H9 (cell line): Measurements from ENCODE around the gene ZCWPW1. TPM values are rescaled to one million over a fixed set of nuclear protein-coding genes. Genes with fewer than 3 reads are reported as not detected.
A peak's percentile ranks its signal among the peaks of the same experiment; 100 is the strongest.

ENCODE experiments used
- DNase-seq: peaks from one replicate; pipeline ENCODE4 v3.0.0-alpha.2; 2017
- H2AFZ ChIP-seq: one replicate; pipeline ENCODE4 v1.6.1; 2013; ENCODE audit warnings: mild to moderate bottlenecking, low read length, control low read depth, moderate library complexity
- H2AK5ac ChIP-seq: 2 replicates; pipeline ENCODE4 v1.6.1; 2013; ENCODE audit warnings: low read length, control low read depth, mixed read lengths; ENCODE audit not compliant: insufficient read length
- H2BK120ac ChIP-seq: one replicate; pipeline ENCODE4 v1.6.1; 2013; ENCODE audit warnings: low read depth, mild to moderate bottlenecking, low read length, control low read depth, inconsistent platforms; ENCODE audit not compliant: poor library complexity, severe bottlenecking
- H2BK12ac ChIP-seq: 2 replicates; pipeline ENCODE4 v1.6.1; 2013; ENCODE audit warnings: low read length, control low read depth, mixed read lengths, low read depth; ENCODE audit not compliant: insufficient read length
- H2BK15ac ChIP-seq: 2 replicates; pipeline ENCODE4 v1.6.1; 2013; ENCODE audit warnings: low read depth, low read length, control low read depth
- H2BK20ac ChIP-seq: one replicate; pipeline ENCODE4 v1.6.1; 2013; ENCODE audit warnings: low read depth, mild to moderate bottlenecking, low read length, control low read depth, inconsistent platforms; ENCODE audit not compliant: poor library complexity, severe bottlenecking
- H2BK5ac ChIP-seq: 2 replicates; pipeline ENCODE4 v1.6.1; 2013; ENCODE audit warnings: low read length, control low read depth, mixed read lengths; ENCODE audit not compliant: insufficient read length
- H3K14ac ChIP-seq: 2 replicates; pipeline ENCODE4 v1.6.1; 2013; ENCODE audit warnings: low read length, control low read depth; ENCODE audit not compliant: insufficient read depth
- H3K18ac ChIP-seq: 2 replicates; pipeline ENCODE4 v1.6.1; 2013; ENCODE audit warnings: low read depth, mild to moderate bottlenecking, mixed read lengths, low read length, control low read depth; ENCODE audit not compliant: insufficient read length
- H3K23ac ChIP-seq: 2 replicates; pipeline ENCODE4 v1.6.1; 2013; ENCODE audit warnings: low read length, control low read depth, mixed read lengths, low read depth; ENCODE audit not compliant: insufficient read length
- H3K23me2 ChIP-seq: 2 replicates; pipeline ENCODE4 v1.6.1; 2013; ENCODE audit warnings: low read depth, mild to moderate bottlenecking, mixed read lengths, low read length, control low read depth; ENCODE audit not compliant: insufficient read length, poor library complexity, severe bottlenecking
- H3K27ac ChIP-seq: 2 replicates; pipeline ENCODE4 v1.5.1; 2013; ENCODE audit warnings: low read length, control low read depth, mixed read lengths, low read depth; ENCODE audit not compliant: insufficient read length
- H3K27me3 ChIP-seq: 2 replicates; pipeline ENCODE4 v1.6.1; 2013; ENCODE audit warnings: low read length, control low read depth, inconsistent platforms; ENCODE audit not compliant: insufficient read depth
- H3K4ac ChIP-seq: 2 replicates; pipeline ENCODE4 v1.6.1; 2013; ENCODE audit warnings: low read depth, mild to moderate bottlenecking, control low read depth, inconsistent platforms, low read length, moderate library complexity
- H3K4me1 ChIP-seq: 2 replicates; pipeline ENCODE4 v1.6.1; 2013; ENCODE audit warnings: low read length, control low read depth, inconsistent platforms; ENCODE audit not compliant: insufficient read depth
- H3K4me2 ChIP-seq: 2 replicates; pipeline ENCODE4 v1.6.1; 2013; ENCODE audit warnings: low read length, control low read depth, mixed read lengths; ENCODE audit not compliant: insufficient read length, insufficient read depth
- H3K56ac ChIP-seq: 2 replicates; pipeline ENCODE4 v1.6.1; 2013; ENCODE audit warnings: low read depth, mild to moderate bottlenecking, mixed read lengths, low read length, control low read depth; ENCODE audit not compliant: insufficient read length
- H3K79me1 ChIP-seq: 2 replicates; pipeline ENCODE4 v1.6.1; 2013; ENCODE audit warnings: low read depth, mild to moderate bottlenecking, moderate library complexity, low read length, control low read depth, inconsistent platforms; ENCODE audit not compliant: insufficient read depth, poor library complexity, severe bottlenecking
- H3K79me2 ChIP-seq: 2 replicates; pipeline ENCODE4 v1.6.1; 2013; ENCODE audit warnings: low read length, control low read depth, inconsistent platforms; ENCODE audit not compliant: insufficient read depth
- H3K9ac ChIP-seq: 2 replicates; pipeline ENCODE4 v1.6.1; 2013; ENCODE audit warnings: low read length, control low read depth, mixed read lengths; ENCODE audit not compliant: insufficient read length; ENCODE audit errors: extremely low read depth
- H3K9me3 ChIP-seq: one replicate; pipeline ENCODE4 v1.6.1; 2013; ENCODE audit warnings: low read depth, low read length, inconsistent platforms; ENCODE audit not compliant: control insufficient read depth
- H3T11ph ChIP-seq: one replicate; pipeline ENCODE4 v1.6.1; 2013; ENCODE audit warnings: mild to moderate bottlenecking, low read length, control low read depth, inconsistent platforms
- H4K20me1 ChIP-seq: one replicate; pipeline ENCODE4 v1.6.1; 2013; ENCODE audit not compliant: control insufficient read depth, insufficient read length, insufficient read depth
- H4K5ac ChIP-seq: 2 replicates; pipeline ENCODE4 v1.6.1; 2013; ENCODE audit warnings: low read depth, mild to moderate bottlenecking, mixed read lengths, low read length, control low read depth; ENCODE audit not compliant: insufficient read length
- H4K8ac ChIP-seq: replicated peaks from 2 replicates; pipeline ENCODE4 v1.6.1; 2013; ENCODE audit warnings: low read length, control low read depth, mixed read lengths, low read depth; ENCODE audit not compliant: insufficient read length
- H4K91ac ChIP-seq: 2 replicates; pipeline ENCODE4 v1.6.1; 2013; ENCODE audit warnings: low read depth, mild to moderate bottlenecking, moderate library complexity, mixed read lengths, low read length, control low read depth; ENCODE audit not compliant: insufficient read length
- H3K27ac Mint-ChIP-seq, 3 experiments: 2 replicates in 2 of 3; 3 replicates in 1 of 3; pipeline ENCODE4 v1.8.0; 2020 to 2021; ENCODE audit warnings: mixed read lengths in 3 of 3, mild to moderate bottlenecking in 1 of 3, moderate library complexity in 1 of 3
- H3K27me3 Mint-ChIP-seq: 2 replicates; pipeline ENCODE4 v1.8.0; 2021; ENCODE audit warnings: low read depth, mild to moderate bottlenecking, moderate library complexity, mixed read lengths
- H3K36me3 Mint-ChIP-seq, 3 experiments: 2 replicates in 2 of 3; 3 replicates in 1 of 3; pipeline ENCODE4 v1.8.0; 2020 to 2021; ENCODE audit warnings: low read depth in 3 of 3, mixed read lengths in 3 of 3; ENCODE audit not compliant: insufficient read depth in 1 of 3
- H3K4me1 Mint-ChIP-seq, 2 experiments: 2 replicates each; pipeline ENCODE4 v1.8.0; 2020; ENCODE audit warnings: mixed read lengths in 2 of 2
- H3K4me3 Mint-ChIP-seq, 2 experiments: 2 replicates in 1 of 2; 3 replicates in 1 of 2; pipeline ENCODE4 v1.8.0; 2020 to 2021; ENCODE audit warnings: mild to moderate bottlenecking in 2 of 2, mixed read lengths in 2 of 2, moderate library complexity in 1 of 2
- H3K9me3 Mint-ChIP-seq, 2 experiments: 2 replicates in 1 of 2; 3 replicates in 1 of 2; pipeline ENCODE4 v1.8.0; 2020; ENCODE audit warnings: mild to moderate bottlenecking in 2 of 2, mixed read lengths in 2 of 2, moderate library complexity in 1 of 2
- CTCF ChIP-seq: fragments of 200-600 bp; sonication (generic); conservative IDR thresholded peaks from 3 replicates; pipeline ENCODE4 v1.8.0; 2021; ENCODE audit warnings: antibody characterized with exemption, mild to moderate bottlenecking
- WGBS: extraction: QIAGEN DNeasy Blood & Tissue Kit; methylation state at CpG from one replicate; pipeline ENCODE4 v1.1.7; 2013; ENCODE audit warnings: missing lambda C conversion rate, low lambda C conversion rate, mixed read lengths; ENCODE audit not compliant: insufficient read length; ENCODE audit errors: extremely low coverage; 5-methylcytosine and 5-hydroxymethylcytosine counted together
- total RNA-seq: library from RNA; stranded (reverse); gene quantifications from 2 replicates; pipeline ENCODE4 v1.2.1, GENCODE V29; 2021

The ZCWPW1 gene
- total RNA-seq, 1 experiment from 2014 or later, result 1.1 TPM

GRCh38 chr7:100465702-100466311, 37.3 kb upstream of the ZCWPW1 start:
- Histone ChIP-seq H3K79me2 (no peaks in the 10 kb centered on the region), H2BK15ac (no peak overlapping the region), H3K23ac (no peak overlapping the region), H4K5ac (no peak overlapping the region), H2AFZ (no peak overlapping the region), H4K8ac (no peak overlapping the region), H3K9ac (no peak overlapping the region), H3K18ac (no peak overlapping the region), H3K4ac (no peak overlapping the region), H2AK5ac (no peak overlapping the region), H2BK120ac (no peak overlapping the region), H3K23me2 (no peaks in the 10 kb centered on the region), H3K27ac (no peak overlapping the region), H3K9me3 (no peaks in the 10 kb centered on the region), H3K79me1 (no peaks in the 10 kb centered on the region), H2BK5ac (no peak overlapping the region), H2BK12ac (no peak overlapping the region), H3K56ac (no peak overlapping the region), H3K4me2 (peak overlapping the region; percentile 10), H4K20me1 (peaks cover 4% of the 10 kb centered on the region), H3K4me1 (no peaks in the 10 kb centered on the region), H3T11ph (no peak overlapping the region), H4K91ac (no peak overlapping the region), H3K27me3 (no peaks in the 10 kb centered on the region), H2BK20ac (no peak overlapping the region), H3K14ac (no peak overlapping the region)
- no peak overlapping the region for H3K27ac Mint-ChIP-seq
- WGBS, result no CpG with 5 or more reads among the region's 17 CpGs
- peak; percentile 80 for DNase-seq
- no peaks in the 10 kb centered on the region for H3K9me3 Mint-ChIP-seq
- H3K36me3 Mint-ChIP-seq, result peaks cover 0 to 3% (median 0%) of the 10 kb centered on the region in 3 experiments; a peak in 1 of 7 replicates
- peaks cover 8 to 14% of the 10 kb centered on the region in 2 experiments; a peak in 3 of 4 replicates for H3K4me1 Mint-ChIP-seq
- peaks cover 7% of the 10 kb centered on the region for H3K27me3 Mint-ChIP-seq
- 0 out of 5 replicates have a peak overlapping the region, but pooled peaks of 1 of the 2 experiments have one; percentile 14 for H3K4me3 Mint-ChIP-seq
- peak; percentile 78 for TF ChIP-seq CTCF
